ENCODE measurements around the gene TMEM132C.
"Not testable (repeated sequence)": the region's sequence is repeated elsewhere in the genome, so short reads cannot be mapped to it uniquely, and the experiment has no call there.

TMEM132C gene

GRCh38 chr12:128564956-128565355, 298.0 kb downstream of the TMEM132C start:
- DNase-seq (ENCODE audit: low read depth in 2 of 2) = no peak

DNA sequence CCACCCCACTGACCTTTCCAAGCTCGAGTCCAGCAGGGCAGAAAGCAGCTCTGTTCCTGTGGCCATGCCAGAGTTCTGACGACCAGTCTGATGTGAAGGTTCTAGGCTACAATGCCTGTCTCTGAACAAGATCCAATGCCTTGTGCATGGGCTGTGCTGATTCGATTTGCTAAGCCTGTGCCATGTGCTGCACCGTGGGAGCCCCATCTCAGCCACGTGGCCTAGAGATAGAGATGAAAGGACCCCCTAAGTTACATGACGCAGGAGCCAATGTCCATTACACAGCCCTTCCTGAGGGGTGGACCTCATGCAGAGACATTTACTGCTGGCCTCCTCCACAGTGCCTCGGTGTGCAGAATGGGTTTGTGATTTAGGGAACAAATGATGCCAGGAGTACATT, 300.8 kb downstream of the TMEM132C start:
- DNase-seq (ENCODE audit: low read depth in 2 of 2) = no peak

GRCh38 chr12:128570191-128571065, 303.5 kb downstream of the TMEM132C start:
- no peak for DNase-seq (ENCODE audit: low read depth in 2 of 2)

- DNase-seq (ENCODE audit: low read depth in 2 of 2) = no peak
These were observed 305.2 kb downstream of the TMEM132C start for GRCh38 chr12:128571906-128572810.

GRCh38 chr12:128573907-128574306, 306.9 kb downstream of the TMEM132C start:
- no peak for DNase-seq (ENCODE audit: low read depth in 2 of 2)

- DNase-seq (ENCODE audit: low read depth in 2 of 2) = no peak
These were observed 311.1 kb downstream of the TMEM132C start for GRCh38 chr12:128578045-128578444.

GRCh38 chr12:128581321-128581761, 314.4 kb downstream of the TMEM132C start:
- no peak for DNase-seq (ENCODE audit: low read depth in 2 of 2)

GRCh38 chr12:128583453-128583852, 316.5 kb downstream of the TMEM132C start:
- no peak for DNase-seq (ENCODE audit: low read depth in 2 of 2)

GRCh38 chr12:128586451-128587029, 319.6 kb downstream of the TMEM132C start:
- DNase-seq (ENCODE audit: low read depth in 2 of 2) = no peak

GRCh38 chr12:128587918-128588317, 320.9 kb downstream of the TMEM132C start:
- no peak for DNase-seq (ENCODE audit: low read depth in 2 of 2)

- no peak for DNase-seq (ENCODE audit: low read depth in 2 of 2)
These were observed 325.3 kb downstream of the TMEM132C start for GRCh38 chr12:128592220-128592744.

DNA sequence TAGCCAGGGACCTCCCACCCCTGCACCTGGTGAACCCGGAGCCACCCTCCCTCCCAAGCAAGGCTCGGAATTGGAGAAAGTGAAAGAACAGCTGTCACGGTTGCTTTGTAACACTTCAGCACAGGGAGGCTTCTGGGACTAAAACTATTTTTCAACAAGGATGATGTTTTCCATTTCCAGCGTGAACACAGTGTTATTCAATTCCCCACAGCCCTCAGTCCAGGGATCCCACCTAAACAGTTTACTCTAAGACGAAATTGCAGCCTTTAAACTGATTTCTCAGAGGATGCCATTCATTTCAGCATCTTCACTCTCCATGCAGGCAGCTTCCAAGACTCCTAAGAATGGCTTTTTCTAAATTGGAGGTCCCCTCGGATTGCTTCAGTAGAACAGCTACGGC, 327.6 kb downstream of the TMEM132C start:
- DNase-seq (ENCODE audit: low read depth in 2 of 2) = no peak

GRCh38 chr12:128595609-128596008, 328.6 kb downstream of the TMEM132C start:
- no peak for DNase-seq (ENCODE audit: low read depth in 2 of 2)

DNA sequence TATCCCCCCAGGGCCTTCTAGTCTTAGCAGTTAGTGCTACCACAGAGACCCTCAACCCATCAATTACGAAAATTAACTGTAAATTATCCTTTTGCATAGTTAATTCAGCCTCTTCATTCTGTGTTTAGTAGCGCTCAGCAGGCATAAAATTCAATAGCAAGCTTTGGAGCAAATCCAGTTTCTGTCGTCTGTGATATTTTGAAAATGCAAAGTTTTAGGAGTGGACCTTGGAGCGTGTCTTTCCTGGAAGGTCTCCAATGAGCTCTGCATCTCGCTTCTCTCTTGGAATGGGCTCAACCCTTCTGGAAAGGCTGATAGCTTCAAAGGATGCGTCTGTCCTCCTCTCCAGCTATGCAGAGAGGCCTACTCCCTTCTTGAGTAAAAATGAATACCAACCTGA, 333.9 kb downstream of the TMEM132C start:
- no peak for DNase-seq (ENCODE audit: low read depth in 2 of 2)

DNA sequence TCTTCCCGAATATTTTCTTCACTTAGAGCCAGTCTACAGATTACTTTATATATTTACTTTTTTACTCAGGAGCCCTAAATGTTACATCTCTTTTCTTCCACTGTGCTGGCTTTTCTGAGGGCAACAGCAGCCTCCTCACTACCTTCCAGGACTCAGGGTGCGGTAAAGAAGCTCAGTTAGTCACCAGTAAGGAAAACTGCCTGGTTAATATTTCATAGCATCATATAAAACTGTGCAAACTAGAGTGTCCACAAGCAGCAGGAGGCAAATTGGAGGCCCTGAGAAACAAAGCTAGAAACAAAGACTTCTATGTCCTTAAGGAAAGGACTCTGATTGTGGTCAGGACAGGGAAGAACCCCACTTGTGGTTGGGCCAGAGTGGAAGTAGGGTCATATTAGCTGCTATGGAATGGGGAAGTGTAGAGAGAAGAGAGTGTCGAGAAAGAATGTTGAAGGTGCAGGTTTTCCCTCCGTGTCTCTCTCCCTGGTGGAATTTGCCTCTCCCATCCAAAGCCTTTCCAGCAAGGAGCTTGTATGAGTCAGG, 336.7 kb downstream of the TMEM132C start:
- DNase-seq (ENCODE audit: low read depth in 2 of 2) = no peak

GRCh38 chr12:128604219-128604618, 337.2 kb downstream of the TMEM132C start:
- DNase-seq (ENCODE audit: low read depth in 2 of 2) = not testable (repeated sequence)

DNA sequence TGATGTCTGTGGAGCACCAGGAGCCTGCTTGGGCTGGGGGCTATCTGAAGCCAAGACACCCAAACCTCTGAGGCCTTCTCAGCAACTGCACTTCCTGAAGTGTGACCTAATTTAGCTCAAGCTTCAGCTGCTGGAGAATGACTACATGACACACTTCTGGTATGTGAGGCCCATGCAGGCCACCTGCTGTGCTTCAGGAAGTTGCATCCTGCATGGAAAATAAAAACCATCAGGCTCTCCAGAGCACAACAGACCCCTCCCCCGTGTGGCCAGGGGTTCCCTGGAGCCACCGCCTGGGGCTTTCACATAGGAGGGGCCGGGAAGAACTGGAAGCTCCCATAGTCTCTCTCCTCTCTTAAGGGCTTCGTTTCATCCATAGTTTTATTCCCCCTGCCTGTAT, 339.1 kb downstream of the TMEM132C start:
- DNase-seq (ENCODE audit: low read depth in 2 of 2) = no peak

- no peak for DNase-seq (ENCODE audit: low read depth in 2 of 2)
These were observed 339.6 kb downstream of the TMEM132C start for GRCh38 chr12:128606538-128606937.

DNA sequence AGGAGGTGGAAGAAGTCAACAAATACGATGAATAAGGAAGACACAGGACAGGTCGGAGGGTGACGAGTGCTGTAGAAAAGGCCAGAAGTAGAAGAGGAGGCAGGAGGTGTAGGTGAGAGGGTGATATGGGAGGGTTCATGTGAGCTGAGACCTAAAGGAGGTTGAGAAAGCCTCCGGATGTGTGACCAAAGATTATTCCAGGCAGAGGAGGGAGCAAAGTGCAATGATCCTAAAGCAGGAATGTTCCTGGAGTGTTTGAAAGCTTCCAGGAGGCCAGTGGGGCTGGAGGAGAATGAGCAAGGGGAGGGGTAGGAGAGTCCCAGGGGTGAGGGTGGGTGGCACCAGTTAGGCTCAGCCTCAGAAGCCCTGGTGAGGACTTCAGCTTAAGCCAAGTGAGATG, 340.0 kb downstream of the TMEM132C start:
- DNase-seq (ENCODE audit: low read depth in 2 of 2) = no peak

GRCh38 chr12:128607641-128608040, 340.7 kb downstream of the TMEM132C start:
- no peak for DNase-seq (ENCODE audit: low read depth in 2 of 2)

- DNase-seq (ENCODE audit: low read depth in 2 of 2) = no peak
These were observed 342.9 kb downstream of the TMEM132C start for GRCh38 chr12:128609861-128610260.

DNA sequence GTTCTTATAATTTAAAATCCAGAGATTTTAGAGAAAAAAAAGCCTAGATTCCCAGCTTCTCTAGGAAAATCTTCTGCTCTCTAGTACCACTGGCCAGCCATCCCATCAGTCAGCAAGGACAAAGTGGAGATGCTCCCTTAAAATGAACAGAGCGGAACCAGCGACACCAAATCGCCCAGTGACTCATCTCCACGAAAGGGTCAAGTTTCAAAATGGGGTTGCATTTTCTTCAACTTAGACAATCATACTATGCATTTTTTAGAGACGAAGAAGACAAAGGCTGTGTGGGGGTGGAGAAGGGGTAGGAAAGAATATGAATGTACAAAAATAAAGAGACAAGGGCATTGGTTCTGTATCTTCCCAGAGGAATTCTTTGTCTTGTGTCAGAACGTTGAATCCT, 344.8 kb downstream of the TMEM132C start:
- no peak for DNase-seq (ENCODE audit: low read depth in 2 of 2)
